Measurements from ENCODE around the gene ASTN2.
A peak's percentile ranks its signal among the peaks of the same experiment; 100 is the strongest.

ASTN2 gene

GRCh38 chr9:116493183-116493860, 921.5 kb downstream of the ASTN2 start:
- Histone ChIP-seq H3K4me3 (no peak overlapping the region), H3K27ac (no peak overlapping the region)
- no peak for TF ChIP-seq CTCF (IDR thresholded peaks at IDR 0.05)
- no peak for DNase-seq (ENCODE audit: low spot score)

GRCh38 chr9:116491659-116492058, 923.2 kb downstream of the ASTN2 start:
- Histone ChIP-seq H3K4me3 (no peak overlapping the region), H3K27ac (no peak overlapping the region)
- TF ChIP-seq CTCF (IDR thresholded peaks at IDR 0.05) = no peak
- DNase-seq (ENCODE audit: low spot score) = no peak

GRCh38 chr9:116491219-116491618, 923.6 kb downstream of the ASTN2 start:
- Histone ChIP-seq H3K4me3 (no peak overlapping the region), H3K27ac (no peak overlapping the region)
- DNase-seq (ENCODE audit: low spot score) = no peak
- no peak for TF ChIP-seq CTCF (IDR thresholded peaks at IDR 0.05)

GRCh38 chr9:116490321-116490720, 924.5 kb downstream of the ASTN2 start:
- no peak overlapping the region for H3K27ac ChIP-seq
- DNase-seq (ENCODE audit: low spot score) = no peak
- TF ChIP-seq CTCF (IDR thresholded peaks at IDR 0.05) = no peak
- no peak overlapping the region for H3K4me3 ChIP-seq

- TF ChIP-seq CTCF (IDR thresholded peaks at IDR 0.05) = no peak
- no peak overlapping the region for H3K4me3 ChIP-seq
- H3K27ac ChIP-seq = no peak overlapping the region
- no peak for DNase-seq (ENCODE audit: low spot score)
These were observed 926.5 kb downstream of the ASTN2 start for GRCh38 chr9:116488373-116488772.

- Histone ChIP-seq H3K27ac (peak overlapping the region; percentile 48 to 59), H3K4me3 (no peak overlapping the region)
- no peak for TF ChIP-seq CTCF (IDR thresholded peaks at IDR 0.05)
- DNase-seq (ENCODE audit: low spot score) = no peak
These were observed 930.3 kb downstream of the ASTN2 start for GRCh38 chr9:116484492-116485061.
